ENCODE data around the gene CACNA2D1.
A peak's percentile ranks its signal among the peaks of the same experiment; 100 is the strongest.

Gene CACNA2D1

GRCh38 chr7:82244947-82245517 is 198.5 kb downstream of the CACNA2D1 start:
- TF ChIP-seq CTCF (IDR thresholded peaks at IDR 0.05; ENCODE audit: low read depth, low read length), result no peak
- DNase-seq (ENCODE audit: low read depth in 2 of 2), result no peak
- no peak overlapping the region for H3K4me3 ChIP-seq (replicated peaks in 1 of 2; ENCODE audit: low read depth in 2 of 2, low read length in 2 of 2)

GRCh38 chr7:82241356-82241755 is 202.2 kb downstream of the CACNA2D1 start:
- DNase-seq (ENCODE audit: low read depth in 2 of 2), result no peak
- H3K4me3 ChIP-seq (replicated peaks in 1 of 2; ENCODE audit: low read depth in 2 of 2, low read length in 2 of 2), result no peak overlapping the region
- no peak for TF ChIP-seq CTCF (IDR thresholded peaks at IDR 0.05; ENCODE audit: low read depth, low read length)

- TF ChIP-seq CTCF (IDR thresholded peaks at IDR 0.05; ENCODE audit: low read depth, low read length), result no peak
- peak; percentile 21 to 64 for DNase-seq (ENCODE audit: low read depth in 2 of 2)
- H3K4me3 ChIP-seq (replicated peaks in 1 of 2; ENCODE audit: low read depth in 2 of 2, low read length in 2 of 2), result no peak overlapping the region
Measured at GRCh38 chr7:82235713-82236112, 207.9 kb downstream of the CACNA2D1 start.

- DNase-seq (ENCODE audit: low read depth in 2 of 2), result peak; percentile 71 to 75
- no peak overlapping the region for H3K4me3 ChIP-seq (replicated peaks in 1 of 2; ENCODE audit: low read depth in 2 of 2, low read length in 2 of 2)
- peak; percentile 45 for TF ChIP-seq CTCF (IDR thresholded peaks at IDR 0.05; ENCODE audit: low read depth, low read length)
Measured at GRCh38 chr7:82234457-82235049, 209.0 kb downstream of the CACNA2D1 start.

- no peak for DNase-seq (ENCODE audit: low read depth in 2 of 2)
- no peak overlapping the region for H3K4me3 ChIP-seq (replicated peaks in 1 of 2; ENCODE audit: low read depth in 2 of 2, low read length in 2 of 2)
- TF ChIP-seq CTCF (IDR thresholded peaks at IDR 0.05; ENCODE audit: low read depth, low read length), result no peak
Measured at GRCh38 chr7:82230811-82231581, 212.6 kb downstream of the CACNA2D1 start.

GRCh38 chr7:82229164-82229563 is 214.4 kb downstream of the CACNA2D1 start:
- no peak for DNase-seq (ENCODE audit: low read depth in 2 of 2)
- no peak overlapping the region for H3K4me3 ChIP-seq (replicated peaks in 1 of 2; ENCODE audit: low read depth in 2 of 2, low read length in 2 of 2)
- TF ChIP-seq CTCF (IDR thresholded peaks at IDR 0.05; ENCODE audit: low read depth, low read length), result no peak
